GM19023 (cell line): ENCODE measurements around the gene LRMDA.

Experiments used
- ATAC-seq: cut with Tn5 transposase; IDR thresholded peaks from one replicate; pipeline ENCODE4 v1.9.1; 2021; ENCODE audit warnings: mild to moderate bottlenecking, moderate library complexity; ENCODE audit not compliant: unreplicated experiment

The LRMDA gene

DNA sequence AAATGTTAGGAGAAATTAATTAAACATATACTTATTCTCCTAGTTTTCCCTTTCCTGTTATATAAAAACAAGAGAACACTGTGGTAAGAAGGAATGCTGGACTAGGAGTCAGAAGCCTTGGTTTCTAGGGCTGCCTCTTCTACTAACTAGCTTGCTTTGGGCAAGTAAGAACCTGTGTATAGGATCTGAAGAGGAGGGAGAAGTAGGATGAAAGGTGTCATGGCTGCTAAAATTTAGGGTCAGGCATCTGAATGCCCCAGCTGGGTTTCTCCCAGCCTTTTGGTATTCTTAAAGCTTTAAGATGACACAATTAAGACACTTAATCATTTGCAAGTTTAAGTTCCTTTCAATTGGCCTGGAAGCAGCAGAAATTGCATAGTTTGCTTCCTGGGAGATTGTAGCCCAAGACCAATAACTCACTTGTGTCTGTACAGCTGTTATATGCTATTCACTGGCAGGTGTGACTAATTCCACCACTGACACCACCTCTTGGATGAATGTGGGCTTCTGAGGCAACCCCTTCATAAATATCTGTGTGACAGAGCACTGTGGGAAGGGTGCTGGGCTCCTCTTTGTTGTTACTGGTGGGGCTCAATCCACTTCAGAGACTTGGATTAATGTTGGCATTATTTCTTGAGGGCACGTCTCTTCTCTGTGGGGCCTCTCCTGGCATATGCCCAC, 137.2 kb downstream of the LRMDA start:
- no peak for ATAC-seq

DNA sequence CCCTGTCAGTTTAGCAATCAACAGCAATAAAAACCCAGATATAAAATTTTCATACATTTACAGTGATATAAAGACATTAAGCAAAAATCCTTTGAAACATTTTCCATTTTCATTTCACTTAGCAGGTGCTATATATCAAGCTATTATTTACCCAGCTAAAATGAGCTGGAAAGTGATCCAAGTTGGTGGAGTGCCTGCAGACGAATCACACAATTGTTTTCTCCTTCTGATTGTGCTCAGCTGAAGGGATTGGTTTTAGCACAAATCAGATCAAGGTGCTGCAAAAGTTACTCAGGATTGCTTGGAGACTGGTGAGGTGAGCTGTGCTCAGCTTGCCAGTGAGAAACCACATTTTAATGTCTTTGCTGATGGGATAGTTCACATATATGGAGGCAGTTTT, 138.1 kb downstream of the LRMDA start:
- ATAC-seq = no peak

DNA sequence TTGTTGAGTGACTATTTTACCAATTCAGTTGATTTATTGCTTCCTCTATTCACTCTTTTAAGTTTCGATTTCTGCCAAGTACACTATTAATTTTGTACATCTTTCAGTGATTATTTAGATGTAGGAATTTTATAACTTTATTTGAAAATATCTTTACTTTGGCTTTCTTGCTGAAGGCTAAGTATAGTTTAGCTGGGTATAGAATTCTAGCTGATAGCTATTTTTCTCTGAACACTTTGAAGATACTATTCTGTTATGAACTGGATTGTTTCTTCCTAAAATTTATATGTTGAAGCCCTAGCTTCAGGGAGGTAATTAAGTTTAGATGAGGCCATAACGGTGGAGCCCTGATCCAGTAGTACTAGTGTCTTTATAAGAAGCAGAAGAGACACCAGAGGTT, 141.1 kb downstream of the LRMDA start:
- ATAC-seq = no peak

DNA sequence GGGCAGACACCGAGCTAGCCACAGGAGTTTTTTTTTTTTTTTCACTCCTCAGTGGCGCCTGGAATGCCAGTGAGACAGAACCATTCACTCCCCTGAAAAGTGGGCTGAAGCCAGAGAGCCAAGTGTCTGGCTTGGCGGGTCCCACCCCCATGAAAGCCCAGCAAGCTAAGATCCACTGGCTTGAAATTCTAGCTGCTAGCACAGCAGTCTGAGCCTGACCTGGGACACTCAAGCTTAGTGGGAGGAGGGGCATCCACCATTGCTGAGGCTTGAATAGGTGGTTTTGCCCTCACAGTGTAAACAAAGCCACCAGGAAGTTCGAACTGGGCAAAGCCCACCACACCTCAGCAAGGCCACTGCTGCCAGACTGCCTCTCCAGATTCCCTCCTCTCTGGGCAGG, 144.5 kb downstream of the LRMDA start:
- no peak for ATAC-seq

DNA sequence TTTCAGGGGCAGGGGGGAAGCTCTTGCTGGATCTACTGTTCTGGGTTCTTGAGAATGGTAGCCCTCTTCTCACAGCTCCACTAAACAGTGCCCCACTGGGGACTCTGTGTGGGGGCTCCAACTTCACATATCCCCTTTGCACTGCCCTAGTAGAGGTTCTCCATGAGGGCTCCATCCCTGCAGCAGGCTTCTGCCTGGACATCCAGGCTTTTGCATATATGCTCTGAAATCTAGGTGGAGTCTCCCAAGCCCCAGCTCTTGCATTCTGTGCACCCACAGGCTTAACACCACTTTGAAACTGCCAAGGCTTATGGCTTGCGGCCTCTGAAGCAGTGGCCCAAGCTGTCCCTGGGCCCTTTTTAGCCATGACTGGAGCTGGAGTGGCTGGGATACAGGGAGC, 150.7 kb downstream of the LRMDA start:
- ATAC-seq = no peak

DNA sequence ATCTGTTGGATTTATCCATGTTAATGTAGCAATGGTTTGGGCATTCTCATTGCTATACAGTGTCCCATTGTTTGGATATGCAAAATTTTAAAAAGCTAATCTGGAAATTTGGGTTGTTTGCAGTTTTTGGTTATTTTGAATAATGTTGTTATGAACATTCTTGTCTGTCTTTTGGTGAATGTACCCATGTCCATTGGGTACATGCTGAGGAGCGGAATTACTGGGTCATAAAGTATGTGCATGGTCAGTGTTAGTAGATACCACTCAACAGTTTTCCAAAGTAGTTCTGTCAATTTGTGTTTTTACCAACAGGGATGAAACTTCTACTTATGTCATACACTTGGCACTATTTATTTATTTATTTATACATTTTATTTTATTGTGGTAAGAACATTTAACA, 153.9 kb downstream of the LRMDA start:
- no peak for ATAC-seq

DNA sequence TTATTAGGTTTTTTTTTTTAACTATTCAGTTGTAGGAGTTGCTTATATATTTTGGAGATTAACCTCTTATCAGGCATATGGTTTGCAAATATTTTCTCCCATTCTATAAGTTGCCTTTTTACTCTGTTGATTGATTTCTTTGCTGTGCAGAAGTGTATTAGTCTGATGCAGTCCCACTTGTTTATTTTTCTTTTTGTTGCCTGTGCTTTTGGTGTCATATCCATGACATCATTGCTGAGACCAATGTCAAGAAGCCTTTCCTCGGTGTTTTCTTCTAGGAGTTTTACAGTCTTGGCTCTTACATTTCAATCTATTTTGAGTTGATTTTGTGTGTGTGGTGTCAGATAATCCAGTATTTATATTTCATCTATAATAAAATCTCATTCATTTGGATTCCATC, 155.4 kb downstream of the LRMDA start:
- ATAC-seq = no peak

DNA sequence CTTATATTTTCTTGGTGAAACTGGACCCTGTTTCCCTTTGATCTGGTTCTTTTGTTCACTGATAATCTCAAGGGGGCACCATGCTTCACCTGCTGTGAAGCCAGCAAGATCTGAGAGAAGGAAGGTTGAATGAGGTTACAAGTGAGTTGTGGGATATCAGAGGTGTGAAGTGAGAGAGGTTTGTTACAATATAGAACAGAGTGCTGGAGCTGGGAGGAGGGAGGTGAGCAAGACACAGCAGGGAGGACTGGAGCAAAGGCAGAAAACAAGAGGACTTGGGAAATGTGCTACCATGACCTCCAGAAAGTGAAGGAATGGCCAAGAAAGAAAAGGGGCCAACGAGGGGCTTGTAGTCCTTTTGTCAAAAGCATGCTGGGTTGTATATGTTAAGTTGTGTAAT, 156.6 kb downstream of the LRMDA start:
- no peak for ATAC-seq

DNA sequence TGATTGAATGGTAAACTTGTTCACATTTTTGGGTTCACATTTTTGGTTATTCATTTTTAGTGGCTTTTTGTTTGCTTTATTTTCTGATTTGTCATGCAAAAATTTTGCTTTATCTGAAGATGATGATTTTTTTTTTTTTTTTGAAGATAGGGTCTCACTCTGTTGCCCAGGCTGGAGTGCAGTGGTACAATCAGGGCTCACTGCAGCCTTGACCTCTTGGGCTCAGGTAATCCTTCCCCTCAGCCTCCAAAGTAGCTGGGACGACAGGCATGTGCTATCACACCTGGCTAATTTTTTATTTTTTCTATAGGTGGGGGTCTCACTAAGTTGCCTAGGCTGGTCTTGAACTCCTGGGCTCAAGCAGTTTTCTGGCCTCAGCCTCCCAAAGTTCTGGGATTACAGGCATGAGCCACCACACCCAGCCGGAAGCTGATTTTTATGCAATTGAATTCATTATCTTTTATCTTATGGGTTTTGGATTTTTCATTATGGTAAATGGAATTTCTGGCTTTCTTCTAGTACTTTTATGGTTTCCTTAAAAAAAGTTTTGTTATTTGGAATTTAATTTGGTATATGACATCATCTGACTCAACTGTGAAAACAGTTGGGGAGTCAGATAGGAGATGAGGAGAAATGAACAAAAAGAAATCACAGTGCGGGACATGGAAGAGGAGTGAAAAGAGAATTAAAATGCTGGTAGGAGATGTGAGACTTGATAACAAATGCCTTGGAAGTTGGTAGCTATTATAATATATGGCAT, 158.7 kb downstream of the LRMDA start:
- no peak for ATAC-seq

DNA sequence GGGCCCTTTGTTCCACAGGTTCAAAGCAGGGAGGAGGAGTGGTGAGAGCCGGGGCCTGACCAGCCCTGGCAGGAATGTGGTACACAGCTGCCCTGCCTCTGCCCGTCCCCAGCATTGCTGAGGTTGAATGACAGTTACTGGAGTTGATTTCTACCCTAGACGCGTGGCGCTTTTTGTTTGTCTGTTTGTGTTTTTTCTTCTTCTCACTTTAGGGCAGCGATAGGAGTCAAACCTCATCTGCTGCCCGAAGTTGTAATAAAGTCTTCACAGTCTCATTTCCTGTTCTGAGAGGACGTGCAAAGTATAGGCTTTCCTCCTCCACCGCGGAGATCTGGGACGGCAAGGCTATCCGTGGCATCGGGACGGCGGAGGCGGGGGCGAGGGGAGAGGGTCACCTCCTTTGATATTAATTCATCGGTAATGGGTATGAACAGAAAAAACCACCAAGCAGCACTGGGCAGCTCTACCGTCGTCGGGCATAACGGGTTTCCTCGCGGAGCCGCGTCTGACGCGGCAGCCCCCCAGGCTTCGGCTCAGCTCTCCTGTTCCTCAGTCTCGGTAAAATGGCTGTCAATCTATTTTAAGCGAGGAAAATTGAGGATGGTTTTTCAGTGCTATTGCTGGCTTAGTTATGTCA, 160.8 kb downstream of the LRMDA start:
- ATAC-seq = no peak

DNA sequence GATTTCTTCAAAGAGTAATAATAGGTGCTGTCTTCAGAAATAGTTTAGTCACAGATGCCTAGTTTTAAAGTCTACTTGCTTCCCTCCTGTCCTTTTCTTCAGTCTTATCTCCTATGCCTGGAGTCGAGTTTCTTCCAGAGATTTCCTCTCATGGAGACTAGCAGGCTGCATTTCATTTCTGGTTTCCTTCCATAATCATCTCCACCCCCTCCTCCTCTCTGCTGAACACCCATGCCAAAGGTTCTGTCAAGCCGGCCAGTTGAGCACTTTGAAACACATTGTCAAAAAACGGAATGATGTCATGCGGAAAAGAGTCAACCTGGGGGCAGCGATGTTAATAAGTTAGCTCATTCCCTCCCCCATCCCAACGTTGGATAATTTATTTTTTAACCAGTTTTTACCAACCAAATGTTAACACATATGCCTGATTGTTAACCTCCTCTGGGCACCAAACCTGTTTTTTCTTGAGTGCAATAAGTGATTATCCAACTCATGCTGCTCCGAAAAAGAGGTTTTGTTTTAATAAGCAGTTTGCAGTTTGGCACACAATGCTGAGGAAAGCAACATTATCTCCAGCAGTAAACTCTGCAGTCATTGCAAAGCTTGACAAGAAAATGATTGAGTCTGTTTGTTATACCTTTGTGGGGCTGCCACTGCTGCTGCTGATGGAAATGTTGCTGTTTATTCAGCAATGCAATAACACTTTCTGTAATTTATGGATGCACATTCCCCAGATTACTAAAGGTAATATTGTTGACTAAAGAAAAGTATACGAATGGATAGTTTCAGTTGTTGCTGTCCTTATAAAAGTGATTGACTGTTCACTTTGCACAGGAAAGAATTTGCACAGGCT, 161.6 kb downstream of the LRMDA start:
- ATAC-seq = no peak

DNA sequence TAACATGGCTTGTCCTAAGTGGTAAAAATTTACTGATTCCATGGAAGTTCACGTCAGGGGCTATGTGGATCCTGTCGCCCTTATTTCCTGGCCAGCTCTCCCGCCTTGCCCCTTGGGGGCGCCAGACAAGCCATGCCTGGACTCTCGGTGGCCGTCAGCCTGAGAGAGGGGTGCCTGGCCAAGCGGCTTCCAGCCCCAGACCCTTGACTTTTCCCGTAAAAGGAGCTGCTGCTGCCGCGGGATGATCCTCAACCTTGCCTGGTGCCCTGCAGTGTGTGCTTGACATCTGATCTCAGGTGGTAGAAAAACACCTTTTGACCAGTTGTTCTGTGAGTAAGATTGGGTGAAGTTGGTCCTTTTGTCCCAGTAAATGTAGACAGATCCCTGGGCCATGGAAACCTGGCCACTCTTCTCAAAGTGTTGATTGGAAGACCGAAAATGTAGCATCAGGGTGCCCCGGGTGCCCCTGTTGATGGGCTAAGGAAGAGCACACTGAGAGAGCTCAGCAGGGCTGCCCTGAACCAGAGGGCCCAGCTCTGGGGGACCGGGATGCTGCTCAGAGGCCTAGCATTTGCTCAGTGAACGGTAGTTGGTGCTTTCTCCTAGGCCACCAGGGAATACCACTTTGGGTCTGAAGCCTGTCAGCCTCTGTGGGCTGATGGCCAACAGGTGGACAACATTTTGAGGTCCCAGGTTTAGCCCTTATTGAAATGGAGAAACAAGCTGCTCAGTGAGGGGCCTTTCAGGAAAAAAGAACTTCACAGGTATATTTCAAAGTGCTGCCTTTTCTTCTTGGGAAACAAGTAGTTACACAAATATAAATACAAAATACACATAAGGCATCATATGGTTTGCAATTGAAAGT, 162.5 kb downstream of the LRMDA start:
- ATAC-seq = no peak

DNA sequence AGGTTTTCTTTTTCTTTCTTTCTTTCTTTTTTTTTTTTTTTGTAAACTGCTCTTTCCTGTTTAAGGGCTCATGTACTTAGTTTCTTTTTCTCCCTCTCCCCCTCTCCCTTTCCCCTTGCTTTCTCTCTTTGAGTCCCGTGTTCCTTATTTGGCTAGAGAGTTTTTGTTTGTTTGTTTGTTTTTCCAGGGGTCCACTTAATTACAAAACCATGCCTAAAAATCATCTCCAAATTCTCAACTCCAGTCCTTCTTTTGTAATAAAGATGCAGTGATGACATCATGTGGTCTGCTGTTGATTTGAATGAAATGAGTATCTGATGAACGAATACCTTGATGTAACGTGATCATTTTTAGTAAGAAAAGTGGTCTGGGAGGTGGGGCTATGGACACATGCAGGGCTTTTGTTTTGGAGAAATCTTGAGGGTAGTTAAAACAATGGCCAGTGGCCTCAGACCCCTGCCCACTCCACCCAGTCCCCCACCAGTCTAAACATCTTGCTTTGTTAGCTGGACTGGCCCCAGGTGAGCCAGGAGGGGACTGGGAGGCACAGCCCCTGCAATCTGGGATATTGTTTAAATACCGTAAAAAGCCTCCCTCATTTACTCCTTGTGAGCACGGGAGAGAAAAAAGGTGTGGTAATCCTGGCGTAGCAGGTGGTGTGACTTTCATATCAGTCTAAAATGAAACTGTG, 165.7 kb downstream of the LRMDA start:
- ATAC-seq = no peak

DNA sequence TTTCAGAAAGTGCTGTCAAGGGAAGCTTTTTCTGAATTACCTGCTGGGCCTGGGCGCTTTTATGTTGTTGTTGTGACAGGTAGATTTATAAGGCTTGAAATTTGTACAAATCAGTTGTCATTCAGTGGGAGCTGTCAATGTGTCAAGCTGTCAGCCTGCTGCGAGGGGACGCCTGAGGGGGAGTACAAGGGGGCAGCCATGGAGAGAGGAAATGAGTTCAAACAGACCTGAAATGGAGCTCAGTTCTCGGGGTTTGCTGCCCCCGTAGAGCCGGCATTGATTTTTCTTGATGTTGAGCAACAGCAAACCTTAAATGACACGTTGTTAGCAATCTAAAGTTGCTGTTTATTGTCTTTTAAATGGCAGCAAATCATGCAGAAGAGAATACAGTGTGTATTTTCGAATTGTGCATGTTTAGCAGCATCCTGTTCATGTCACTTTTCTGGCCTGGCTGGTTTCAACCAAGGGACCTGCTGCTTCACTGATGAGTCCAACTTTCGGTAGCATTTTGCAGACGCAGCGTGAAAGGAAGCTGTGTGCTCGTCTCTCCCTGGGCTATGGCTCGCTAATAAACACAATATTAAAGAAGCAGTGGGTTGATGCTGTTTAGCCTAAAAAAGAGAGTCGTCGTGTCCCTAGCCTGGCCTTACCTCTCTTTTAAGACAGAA, 166.5 kb downstream of the LRMDA start:
- ATAC-seq = no peak

DNA sequence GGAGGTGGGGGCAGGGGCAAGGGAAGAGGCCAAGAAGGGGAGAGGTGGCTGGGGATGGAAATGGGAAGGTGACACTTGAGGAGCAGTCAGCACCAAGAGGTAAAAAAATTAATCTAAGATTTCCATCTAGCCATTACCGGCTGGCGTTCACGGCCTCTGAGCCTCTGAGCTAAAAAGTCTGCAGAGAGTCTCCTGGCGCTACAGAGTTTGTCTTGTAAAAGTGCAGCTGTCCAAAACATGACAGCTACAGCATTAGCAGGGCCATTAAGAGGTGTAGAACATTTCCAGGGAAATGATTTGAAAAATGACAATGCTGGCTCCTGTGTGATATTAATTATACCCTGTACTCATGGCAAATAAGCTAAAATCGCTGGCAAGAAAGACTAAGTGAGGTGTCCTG, 167.6 kb downstream of the LRMDA start:
- no peak for ATAC-seq

DNA sequence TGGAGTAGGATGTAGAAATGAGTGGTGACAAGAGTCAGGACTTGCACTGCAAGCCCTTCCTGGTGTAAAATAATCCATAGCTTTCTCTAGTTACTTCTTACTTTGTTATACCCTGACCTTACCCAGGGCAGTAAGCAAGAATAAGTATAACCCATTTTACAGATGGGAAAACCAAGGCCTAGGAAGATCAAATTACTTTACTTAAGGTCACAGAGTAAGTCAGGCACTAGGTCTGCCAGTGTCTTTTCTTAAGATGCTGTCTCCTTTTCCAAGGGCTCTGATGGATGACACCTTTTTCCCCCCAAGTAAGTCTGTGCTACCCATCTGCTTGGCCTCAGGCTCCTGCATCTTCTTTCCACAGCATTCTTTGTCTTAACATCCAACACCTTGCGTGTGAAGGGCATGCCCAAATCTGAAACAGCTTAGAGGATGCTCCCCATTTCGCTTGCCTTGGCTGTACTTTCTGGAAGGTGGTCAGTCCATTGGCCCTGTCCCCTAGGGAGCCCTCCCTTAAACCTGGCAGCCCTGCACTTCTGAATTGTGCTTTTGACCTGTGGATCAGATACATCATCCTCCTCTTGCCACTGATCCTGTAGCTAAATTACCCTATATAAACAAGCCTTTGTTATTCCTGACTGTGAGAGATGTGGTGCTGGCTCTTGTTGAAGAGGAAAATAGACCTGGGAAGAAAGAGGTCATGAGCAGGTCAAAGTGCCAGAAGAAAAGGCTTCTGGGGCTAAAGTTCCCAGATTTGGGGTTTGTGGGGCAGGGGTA, 168.6 kb downstream of the LRMDA start:
- ATAC-seq = no peak

DNA sequence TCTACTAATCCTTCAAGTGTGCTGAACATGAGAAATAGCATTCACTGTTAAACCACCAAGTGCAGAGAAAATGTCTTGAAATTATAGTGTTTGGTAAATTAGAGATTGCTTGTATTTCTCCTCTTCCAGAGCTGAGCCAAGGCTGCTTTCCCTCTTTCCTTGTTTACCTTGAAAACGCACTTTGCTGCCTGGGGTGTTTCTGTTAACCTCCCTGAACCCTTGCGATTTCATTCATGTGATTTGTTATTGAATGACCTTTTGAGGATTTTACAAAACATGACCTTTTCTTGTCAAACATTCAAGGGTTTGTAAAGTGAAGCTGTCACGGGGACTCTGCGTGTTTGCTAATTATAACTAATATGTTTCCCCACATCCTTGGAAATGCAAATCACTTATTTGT, 169.4 kb downstream of the LRMDA start:
- ATAC-seq = no peak

DNA sequence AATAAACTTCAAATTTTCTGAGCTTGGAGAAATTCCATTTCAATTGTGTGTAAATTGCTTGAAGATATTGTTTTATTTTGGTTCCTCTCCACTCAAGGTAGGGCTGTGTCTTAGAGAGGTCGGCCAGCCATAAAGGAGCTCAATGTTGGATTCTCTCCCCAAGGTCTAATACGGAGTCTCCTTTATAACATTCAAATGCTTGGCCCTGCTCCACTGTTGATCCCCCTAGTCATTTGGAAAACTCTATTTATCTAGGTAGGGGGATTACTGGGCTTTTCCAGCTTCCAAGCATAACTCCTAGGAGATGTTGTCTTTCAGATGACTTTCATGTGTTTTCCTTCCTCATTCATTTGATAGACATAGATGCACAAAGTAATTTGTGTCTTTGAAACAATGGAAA, 170.9 kb downstream of the LRMDA start:
- ATAC-seq = no peak

DNA sequence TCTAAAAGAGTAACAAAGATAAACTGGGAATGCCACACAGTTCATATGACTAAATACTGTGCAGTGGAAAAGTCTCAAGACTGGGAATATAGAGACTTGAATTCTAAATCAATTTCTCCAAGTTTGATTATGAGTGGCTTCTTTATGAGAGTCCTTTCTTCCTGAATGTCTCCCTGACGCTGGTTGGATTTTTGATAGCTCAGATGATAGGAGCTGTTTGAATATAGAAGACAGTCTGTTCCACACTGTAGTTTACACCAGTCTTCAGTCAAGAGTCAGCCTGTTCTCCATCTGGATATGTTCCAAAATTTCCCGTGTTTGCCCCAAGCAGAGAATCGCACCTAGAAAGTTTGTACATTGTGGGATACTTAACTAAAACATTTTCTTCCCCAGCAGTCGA, 173.7 kb downstream of the LRMDA start:
- ATAC-seq = no peak
